NCI-H748 (cell line): ENCODE results near the gene RBM17.
"Not testable (repeated sequence)": the region's sequence is repeated elsewhere in the genome, so short reads cannot be mapped to it uniquely, and the experiment has no call there.

ENCODE experiments used
- DNase-seq: peaks from one replicate; lab custom pipeline; 2025; ENCODE audit not compliant: unreplicated experiment; lab: John Stamatoyannopoulos, UW

RBM17 gene

GRCh38 chr10:6077071-6077675, 11.7 kb upstream of the RBM17 start:
- DNase-seq, result no peak

GRCh38 chr10:6079044-6079443, 9.8 kb upstream of the RBM17 start:
- no peak for DNase-seq

DNA sequence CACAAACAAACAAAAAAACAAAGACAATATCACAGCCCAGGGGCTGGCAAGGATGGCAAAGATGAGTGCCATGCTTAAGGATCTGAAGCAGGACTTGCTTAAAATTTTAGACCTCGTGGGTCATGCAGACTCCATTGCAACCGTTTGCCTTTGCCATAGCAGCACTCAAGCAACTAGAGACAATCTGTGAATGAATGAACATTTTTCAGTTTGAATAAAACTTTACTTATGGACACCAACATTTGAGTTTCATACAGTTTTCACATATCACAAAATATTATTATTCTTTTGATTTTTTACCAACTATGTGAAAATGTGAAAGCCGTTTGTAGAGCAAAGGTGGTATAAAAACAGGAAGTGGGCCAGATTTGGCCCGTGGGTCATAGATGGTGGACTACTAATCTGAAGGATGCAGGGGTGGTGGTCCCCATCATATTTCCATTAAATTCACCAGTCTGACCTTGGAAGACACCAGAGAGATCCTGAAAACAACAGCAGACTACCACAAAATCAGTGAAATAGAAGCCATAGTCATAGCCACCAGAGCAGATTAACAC, 8.3 kb upstream of the RBM17 start:
- no peak for DNase-seq

GRCh38 chr10:6082496-6083395, 6.1 kb upstream of the RBM17 start:
- no peak for DNase-seq

DNA sequence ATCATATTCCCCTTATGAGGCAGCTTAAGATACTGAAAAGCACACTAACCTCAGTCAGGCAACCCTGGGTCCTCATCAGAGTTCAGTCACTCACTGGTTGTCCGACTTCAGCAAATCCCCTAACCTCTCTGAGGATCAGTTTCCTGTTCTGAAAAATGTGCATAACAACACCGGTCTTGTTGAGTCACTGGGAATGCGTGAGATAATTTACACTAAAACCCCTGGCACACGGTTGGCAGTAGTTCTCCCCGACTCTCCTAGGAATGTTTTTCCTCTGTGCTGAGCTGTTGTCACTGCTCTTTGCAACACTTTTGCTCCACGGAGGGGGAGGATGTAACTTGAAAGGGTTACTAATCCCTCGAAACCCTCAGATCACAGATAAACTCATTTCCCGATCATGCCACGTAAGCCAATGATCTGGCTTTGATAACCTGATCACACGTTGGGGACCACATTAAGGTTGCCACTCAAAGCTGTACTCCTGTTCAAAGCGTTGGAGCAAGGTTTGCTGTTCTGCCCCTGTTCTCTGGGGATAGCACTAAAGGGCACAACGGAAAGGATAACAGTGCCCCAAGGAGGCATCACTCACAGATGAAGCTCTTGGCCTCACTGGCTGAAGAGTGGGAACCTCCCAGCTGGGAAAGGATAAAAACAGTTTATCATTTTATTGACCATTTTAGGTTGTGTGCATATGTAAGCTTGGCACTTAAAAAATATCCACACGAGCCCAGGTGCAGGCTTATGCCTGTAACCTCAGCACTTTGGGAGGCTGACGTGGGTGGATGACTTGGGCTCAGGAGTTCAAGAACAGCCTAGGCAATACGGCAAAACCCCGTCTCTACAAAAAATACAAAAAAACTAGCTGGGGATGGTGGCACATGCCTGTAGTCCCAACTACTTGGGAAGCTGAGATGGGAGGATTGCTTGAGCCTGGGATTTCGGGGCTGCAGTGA, 5.0 kb upstream of the RBM17 start:
- DNase-seq, result no peak

GRCh38 chr10:6086375-6087233, 2.2 kb upstream of the RBM17 start:
- DNase-seq, result peak; percentile 91

DNA sequence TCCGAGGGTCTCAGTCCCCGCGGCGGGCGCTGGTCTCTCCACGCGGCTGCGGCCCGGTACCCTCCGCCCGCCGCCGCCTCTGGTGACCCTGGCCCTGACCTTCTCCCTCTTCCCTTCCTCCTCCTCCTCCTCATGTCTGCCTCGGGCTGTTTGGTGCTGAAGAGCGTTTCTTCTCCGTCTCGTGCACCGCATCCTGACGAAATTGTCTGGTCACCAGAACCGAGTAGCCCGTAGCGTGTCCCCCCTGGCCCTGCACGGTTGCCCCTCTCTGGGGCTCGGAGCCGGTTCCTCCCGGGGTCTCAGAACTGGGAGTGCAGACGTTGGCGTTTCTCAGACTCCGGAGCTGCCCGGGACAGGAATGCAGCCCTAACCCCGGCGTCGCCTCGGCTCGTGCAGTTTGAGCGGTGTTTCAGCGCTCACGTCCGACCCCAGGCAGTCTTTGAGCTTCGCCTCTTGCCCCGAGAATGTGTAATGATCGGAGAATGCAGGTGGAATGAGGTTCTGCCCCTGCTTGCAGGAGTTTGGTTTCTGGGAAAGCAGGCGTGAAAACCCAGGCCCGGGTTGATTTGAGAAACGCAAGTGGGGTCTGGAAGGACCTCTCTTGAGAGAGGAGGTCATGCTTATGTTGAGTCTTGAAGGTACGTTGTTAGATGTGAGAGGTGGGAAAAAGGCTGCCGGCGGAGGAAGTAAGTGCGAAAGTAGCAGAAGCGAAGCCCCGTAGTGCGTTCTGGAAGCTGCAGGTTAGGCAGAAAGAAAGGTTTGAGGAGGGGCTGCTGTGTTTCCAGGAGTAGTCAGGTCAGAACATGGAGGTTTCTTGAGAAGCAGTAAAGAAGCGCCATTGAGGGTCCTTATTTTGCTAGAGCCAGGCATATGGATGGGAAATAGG, 743 bp downstream of the RBM17 start:
- DNase-seq, result peak; percentile 25

DNA sequence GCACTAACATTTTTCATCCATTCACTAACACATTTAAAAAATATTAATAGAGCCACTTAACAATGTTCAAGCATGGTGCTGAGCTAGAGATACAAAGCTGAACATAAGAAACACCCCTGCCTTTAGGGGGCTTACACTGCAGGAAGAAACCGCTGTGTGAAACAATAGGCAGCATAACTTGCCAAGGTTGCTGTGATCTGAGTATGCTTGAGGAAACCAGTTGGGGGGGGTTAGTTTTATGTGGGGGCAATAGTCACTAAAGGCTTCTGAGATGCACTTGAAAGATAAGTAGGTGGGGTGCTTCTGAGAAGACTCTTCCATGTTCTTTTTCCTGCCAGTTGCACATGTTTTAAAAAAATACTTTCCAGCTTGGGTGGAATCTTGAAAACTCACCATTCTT, 2.8 kb downstream of the RBM17 start:
- no peak for DNase-seq

- no peak for DNase-seq
Observed at GRCh38 chr10:6092731-6093130, 3.9 kb downstream of the RBM17 start.

DNA sequence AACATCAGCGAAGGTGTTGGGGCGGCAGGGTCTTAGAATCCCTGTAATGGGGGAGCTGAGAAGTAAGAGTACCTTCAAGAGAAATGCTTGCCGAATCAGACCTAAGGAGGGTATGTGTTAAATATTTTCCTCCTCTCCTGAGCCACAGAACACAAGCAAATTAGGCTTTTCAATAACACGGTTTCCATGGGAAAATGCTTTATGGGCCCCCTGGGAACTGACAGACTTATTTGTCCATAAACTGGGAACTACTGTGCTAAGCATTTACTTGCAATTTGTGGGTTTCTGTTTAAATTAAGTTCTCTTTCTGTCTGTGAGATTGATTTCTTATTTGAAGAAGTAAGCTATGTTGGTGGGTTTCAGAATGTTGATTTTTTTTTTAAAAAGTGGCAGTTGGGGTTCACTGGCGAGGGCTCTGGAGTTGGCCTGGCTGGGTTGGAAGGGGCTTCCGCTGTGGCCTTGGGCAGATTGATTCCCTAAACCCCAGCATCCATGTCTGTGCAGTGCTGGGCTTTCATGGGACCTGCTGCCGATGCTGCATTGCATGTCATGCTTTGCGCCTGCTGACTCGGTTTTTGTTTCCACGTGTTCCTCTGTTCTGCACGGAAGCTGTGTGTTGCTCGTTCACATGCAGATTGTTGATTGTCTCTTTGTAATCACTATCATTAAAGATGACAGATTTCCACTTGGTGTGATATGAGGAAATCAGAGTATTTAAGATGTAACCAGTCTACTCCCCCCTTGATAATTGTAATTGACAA, 7.2 kb downstream of the RBM17 start:
- no peak for DNase-seq

DNA sequence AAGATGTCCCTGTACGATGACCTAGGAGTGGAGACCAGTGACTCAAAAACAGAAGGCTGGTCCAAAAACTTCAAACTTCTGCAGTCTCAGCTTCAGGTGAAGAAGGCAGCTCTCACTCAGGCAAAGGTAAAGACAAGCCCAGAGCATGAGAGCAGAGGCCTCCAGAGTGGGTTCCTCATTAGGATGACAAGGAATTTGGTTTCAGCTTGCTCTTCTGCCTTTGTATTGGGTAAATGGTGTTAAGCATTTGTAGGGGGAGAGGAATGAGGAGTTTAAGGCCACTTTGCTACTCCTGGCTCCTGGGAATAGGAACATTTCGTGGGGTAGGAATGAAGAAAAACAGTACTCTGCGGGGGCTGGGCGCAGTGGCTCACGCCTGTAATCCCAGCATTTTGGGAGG, 8.2 kb downstream of the RBM17 start:
- no peak for DNase-seq

DNA sequence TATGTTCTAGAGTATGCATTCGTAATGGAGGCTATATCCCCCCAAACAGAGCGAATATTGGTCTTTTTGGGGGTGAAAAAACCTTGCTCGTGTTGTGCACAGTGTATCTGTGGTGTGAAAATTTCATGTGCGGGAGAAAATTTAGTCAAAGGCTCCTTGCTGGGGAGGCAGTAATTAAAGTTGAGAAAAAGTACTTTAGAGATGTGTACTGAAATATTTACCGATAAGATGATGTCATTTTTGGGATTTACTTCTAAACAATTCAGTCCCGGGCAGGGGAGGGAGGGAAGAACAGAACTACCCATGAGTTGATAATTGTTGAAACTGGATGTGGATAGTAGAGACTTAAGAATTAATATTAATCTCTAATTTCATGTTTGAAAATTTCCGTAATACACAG, 9.3 kb downstream of the RBM17 start:
- no peak for DNase-seq

GRCh38 chr10:6100370-6100769, 11.5 kb downstream of the RBM17 start:
- DNase-seq, result no peak

GRCh38 chr10:6101181-6101580, 12.3 kb downstream of the RBM17 start:
- no peak for DNase-seq

DNA sequence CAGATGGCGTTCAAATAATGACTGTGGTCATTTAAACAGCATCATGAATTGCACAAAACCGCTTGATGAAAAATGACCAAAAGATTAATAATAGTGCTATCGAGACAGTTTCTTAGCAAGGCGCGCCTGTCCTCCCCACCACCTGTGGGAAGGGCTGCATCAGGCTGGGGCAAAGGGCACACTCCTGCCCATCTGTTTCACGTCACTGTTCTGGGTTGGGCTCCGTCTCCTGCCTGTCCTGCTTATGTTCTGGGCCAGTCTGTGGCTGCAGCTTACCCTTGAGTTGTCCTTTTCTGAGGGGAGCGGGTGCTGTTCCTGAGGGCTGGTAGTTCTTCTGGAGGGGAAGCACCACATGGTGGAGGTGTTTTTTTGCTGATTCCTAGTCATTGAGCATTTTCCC, 13.3 kb downstream of the RBM17 start:
- no peak for DNase-seq

DNA sequence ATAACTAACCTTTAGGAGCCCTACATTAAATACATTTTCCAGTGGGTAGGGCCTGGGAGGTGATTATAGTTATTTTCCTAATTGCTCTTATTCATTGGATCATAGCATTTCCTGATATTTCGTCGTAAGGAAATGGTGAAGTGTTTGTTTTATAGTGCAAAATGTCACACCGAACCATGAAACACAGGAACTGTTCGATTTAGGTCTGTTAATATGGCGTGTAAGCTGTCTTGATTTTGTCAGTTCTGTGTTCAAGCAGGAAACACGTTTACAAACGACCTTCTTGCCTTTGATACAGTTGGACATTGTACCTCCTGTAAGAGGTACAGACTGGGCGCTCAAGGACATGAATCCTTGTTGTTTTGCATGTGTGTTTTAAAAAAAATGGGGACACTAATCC, 14.8 kb downstream of the RBM17 start:
- no peak for DNase-seq

DNA sequence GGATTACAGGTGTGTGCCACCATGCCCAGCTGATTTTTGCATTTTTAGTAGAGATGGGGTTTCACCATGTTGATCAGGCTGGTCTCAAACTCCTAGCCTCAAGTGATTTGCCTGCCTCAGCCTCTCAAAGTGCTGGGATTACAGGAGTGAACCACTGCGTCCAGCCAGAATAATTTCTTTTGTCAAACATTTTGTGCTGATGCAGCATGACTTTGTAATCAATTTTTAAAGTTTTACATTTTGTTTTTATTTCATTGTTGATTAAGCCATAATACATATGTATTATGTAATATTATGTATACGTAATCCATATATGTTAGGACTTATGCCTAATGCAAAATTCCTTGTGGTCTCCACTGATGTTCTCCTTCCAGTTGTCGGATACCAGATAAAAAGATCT, 18.8 kb downstream of the RBM17 start:
- not testable (repeated sequence) for DNase-seq

DNA sequence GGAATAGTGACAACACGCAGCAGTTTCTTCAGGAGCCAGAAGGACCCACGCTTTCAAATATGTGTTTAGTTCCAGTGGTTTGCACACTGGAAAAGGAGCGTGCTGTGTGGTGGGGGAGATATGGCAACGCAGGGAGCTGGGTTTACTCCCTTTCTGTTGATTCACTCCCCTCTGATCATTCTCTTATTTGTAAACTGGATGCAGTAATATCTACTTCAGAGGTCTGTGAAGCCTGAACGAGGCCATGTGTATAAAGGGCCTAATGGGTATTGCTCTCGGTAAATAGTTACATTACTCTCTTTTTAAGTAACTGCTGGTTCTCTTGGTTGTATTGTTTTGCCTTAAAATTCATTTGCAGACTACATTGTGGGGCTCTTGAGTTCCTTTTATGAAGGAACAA, 19.2 kb downstream of the RBM17 start:
- no peak for DNase-seq
